ENCODE measurements around the gene ARID1A.

DNA sequence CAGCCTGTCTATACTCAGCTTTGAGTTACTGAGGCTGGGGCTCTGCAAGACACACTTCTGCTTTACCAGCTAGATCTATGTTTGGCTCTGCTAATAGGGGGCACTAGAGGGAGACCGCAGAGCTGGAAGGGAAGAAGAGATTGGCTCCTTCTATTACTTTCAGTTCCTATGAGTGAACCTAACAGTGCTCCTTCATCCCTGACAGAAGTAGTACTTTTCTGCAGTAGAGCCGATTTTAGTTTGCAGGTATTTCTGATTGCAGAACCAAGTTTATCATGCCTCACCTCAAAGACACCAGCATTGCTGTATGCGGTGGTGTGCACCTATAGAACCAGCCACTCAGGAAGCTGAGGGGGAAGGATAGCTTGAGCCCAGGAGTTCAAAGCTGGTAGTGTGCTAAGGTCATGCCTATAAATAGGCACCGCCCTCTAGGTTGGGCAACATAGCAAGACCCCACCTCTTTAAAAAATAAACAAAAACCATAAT is 125.0 kb downstream of the ARID1A start:
- TF ChIP-seq POLR2AphosphoS5 (IDR thresholded peaks at IDR 0.05; ENCODE audit: low read depth, low read length) = no peak
- no peak for TF ChIP-seq SIN3A (IDR thresholded peaks at IDR 0.05; ENCODE audit: borderline replicate concordance, insufficient read depth, low read length)

All from PFSK-1 (cell line).